GM19467 (cell line): Measurements from ENCODE around the gene STK17B.
"Not testable (repeated sequence)": the region's sequence is repeated elsewhere in the genome, so short reads cannot be mapped to it uniquely, and the experiment has no call there.

ENCODE experiments used
- ATAC-seq: cut with Tn5 transposase; IDR thresholded peaks from one replicate; pipeline ENCODE4 v1.9.1; 2021; ENCODE audit warnings: mild to moderate bottlenecking, moderate library complexity; ENCODE audit not compliant: unreplicated experiment

The STK17B gene

GRCh38 chr2:196171248-196171871 lies at the start of gene STK17B:
Gene STK17B (minus strand): TSS chr2:196171578. CDS start chr2:196163383, 8,195 bp downstream.
- ATAC-seq: peak; percentile 50

DNA sequence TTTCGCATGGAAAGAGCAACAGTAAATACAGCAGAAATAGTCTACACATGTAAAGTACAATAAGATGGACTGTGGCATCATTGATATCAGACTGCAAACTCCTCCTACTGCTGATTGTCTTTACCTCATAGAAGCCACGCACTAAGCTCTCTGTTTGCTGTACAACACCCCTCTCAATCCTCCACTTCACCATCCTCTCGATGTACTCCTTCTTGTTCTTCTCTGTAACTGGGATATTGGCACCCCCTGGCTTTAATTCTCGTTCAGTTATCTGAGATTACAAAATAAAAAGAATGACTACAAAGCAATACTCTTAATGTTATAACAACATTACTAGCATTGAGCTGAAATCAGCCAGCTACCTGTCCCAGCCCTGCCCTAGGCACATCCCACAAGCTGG lies 49.3 kb upstream of the STK17B start:
- no peak for ATAC-seq

GRCh38 chr2:196219671-196220070 lies 48.3 kb upstream of the STK17B start:
- no peak for ATAC-seq

DNA sequence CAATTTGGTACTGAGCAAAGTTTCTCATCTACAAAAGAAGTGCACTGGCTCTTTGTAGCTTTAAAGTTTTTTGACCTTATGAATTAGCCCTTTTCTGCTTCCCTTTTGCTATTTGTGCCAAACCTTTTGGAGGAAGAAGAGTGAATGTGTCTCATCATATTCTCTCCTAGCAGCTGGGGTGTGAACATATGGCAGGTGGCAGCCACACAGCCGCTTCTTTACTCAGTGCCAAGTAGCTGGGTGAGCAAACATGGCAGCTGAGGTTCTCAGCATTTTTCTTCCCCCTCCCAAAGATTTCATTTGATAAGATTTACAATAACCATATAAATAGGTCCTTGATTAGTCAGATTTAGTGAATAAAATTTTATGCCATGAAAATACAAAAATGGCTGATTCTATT lies 46.7 kb upstream of the STK17B start:
- ATAC-seq: no peak

- ATAC-seq: no peak
Measured at GRCh38 chr2:196217116-196217515, 45.7 kb upstream of the STK17B start.

GRCh38 chr2:196215376-196215775 lies 44.0 kb upstream of the STK17B start:
- no peak for ATAC-seq

DNA sequence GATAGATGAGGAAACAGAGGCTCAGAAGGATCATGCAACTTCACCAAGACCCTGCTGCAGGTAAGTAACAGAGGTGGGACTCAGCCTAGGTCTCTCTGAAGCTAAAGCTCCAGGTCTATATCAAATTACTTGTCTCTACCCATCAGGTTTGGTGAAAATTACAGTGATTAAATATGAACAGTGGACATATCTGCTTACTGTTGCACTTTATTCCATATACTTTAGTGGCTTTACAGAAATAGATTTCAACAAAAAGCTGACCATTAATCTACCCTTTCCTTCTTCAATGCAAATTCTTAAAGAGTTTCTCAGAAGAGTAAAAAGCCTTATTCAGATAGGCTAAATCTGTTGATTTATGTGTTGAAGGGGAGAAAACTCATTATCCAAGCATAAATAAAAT lies 42.8 kb upstream of the STK17B start:
- no peak for ATAC-seq

- no peak for ATAC-seq
Measured at GRCh38 chr2:196213252-196213980, 42.0 kb upstream of the STK17B start.

- no peak for ATAC-seq
Measured at GRCh38 chr2:196208915-196209314, 37.5 kb upstream of the STK17B start.

DNA sequence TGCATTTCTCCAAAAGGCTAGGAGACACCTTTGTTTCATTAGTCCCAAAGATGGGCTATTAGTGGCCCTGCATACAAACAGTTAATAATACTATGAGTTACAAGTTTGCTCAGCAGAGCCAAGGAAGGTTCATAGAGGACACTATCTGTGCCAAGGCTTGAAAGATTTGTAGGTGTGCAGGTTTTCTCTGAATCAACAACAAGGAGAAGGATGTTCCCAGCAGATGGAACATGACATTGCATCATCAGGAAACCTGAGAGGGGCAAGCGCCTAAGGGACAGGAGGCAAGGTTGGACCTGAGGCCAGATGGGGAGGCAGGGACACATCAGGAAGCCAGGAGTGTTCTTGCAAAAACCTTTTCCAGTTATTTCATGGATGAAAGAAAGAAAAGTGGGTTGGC lies 35.4 kb upstream of the STK17B start:
- ATAC-seq: no peak

DNA sequence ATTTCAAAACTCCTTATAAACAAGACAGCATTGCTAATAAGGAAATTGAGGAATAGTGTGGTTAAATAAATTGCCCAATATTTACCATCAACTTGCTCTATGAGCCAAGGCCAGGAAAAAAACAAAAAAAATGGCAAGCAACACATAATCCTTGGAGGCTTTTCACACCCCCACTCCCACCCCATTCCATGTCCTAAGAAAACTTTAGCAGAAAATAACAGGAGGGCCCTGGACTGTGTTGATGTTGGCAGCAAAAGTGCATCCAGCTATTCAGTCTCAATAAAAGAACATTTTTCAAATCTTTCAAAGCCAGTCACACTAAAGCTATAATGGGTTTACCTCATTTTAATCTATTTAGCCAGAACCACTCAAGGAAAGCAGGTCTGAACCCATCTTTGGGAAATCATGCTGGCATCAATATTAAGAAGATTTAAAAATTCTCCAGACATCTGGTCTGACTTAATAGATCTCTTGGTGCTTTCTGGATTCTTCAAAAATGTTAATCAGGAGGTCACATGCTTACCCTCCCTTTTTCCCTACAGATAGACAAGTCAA lies 34.6 kb upstream of the STK17B start:
- ATAC-seq: no peak

- ATAC-seq: no peak
Measured at GRCh38 chr2:196205011-196205766, 33.8 kb upstream of the STK17B start.

DNA sequence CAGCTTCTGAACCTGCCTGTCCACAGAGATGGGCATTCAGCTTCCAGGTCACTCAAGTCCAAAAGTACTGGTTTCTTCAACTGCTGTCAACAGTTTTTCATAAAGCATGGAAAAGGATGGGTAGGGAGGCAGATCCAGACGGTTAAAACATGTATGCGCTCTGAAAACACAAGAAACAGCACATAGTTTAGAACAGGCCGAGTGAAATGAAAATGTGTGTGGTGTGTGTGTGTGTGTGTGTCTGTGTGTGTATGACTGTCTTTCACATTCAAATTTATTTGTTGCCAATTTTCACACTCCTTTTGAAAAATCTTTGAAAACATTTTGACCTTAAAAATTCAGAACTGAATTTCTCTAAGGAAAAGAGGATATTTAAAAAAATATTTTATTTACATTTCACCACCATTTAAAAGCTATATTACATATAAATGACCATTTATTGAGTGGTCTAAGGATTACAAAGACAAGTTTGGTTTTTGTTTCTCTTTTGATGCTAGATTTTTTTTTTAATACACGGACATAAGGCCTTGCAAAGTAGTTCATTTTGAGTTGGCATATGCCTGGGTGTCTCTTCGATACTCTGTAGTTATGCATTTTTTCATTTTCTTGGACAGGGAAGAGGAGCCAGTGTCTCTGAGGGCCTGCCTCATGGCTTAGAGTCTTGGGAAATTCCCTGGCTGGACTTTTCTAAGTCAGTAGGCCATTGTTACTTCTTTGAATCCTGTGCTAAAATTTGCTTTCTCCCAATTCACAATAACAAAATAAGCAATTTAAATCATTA lies 30.0 kb upstream of the STK17B start:
- ATAC-seq: no peak

GRCh38 chr2:196200557-196200956 lies 29.2 kb upstream of the STK17B start:
- ATAC-seq: peak; percentile 97

GRCh38 chr2:196195758-196196157 lies 24.4 kb upstream of the STK17B start:
- ATAC-seq: no peak

- no peak for ATAC-seq
Measured at GRCh38 chr2:196195302-196195701, 23.9 kb upstream of the STK17B start.

- ATAC-seq: no peak
Measured at GRCh38 chr2:196191541-196191940, 20.2 kb upstream of the STK17B start.

DNA sequence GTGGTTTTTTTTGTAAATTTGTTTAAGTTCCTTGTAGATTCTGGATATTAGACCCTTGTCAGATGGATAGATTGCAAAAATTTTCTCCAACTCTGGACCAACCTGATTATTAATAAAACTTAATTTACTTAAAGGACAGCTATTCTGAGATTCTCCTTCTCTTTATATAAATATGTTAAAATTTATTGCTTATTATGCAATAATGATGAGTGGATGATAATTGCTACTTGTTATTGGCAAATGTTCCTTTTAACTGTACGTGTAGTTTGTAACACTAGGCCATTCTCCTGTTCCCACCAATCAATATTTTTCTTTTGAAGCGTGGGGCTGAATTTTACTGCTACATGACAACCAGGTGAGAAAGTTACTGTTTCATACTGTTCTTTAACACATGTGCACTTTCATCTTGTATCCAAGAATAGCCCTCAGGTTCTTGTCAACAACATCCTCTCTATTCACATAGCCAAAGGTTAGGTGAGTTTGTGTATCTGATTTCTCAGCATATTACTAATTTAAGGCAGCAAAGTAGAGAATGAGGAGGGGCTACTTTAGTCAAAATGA lies 16.6 kb upstream of the STK17B start:
- no peak for ATAC-seq

DNA sequence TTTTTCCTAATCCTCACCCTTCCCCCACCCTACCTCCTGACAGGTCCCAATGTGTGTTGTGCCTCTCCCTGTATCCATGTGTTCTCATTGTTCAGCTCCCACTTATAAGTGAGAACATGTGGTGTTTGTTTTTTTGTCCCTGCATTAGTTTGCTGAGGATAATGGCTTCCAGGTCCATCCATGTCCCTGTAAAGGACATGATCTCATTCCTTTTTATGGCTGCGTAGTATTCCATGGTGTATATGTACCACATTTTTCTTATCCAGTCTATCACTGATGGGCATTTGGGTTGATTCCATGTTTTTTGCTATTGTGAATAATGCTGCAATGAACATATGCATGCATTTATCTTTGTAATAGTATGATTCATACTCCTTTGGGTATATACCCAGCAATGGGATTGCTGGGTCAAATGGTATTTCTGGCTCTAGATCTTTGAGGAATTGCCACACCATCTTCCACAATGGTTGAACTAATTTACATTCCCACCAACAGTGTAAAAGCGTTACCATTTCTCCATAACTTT lies 15.9 kb upstream of the STK17B start:
- ATAC-seq: not testable (repeated sequence)

DNA sequence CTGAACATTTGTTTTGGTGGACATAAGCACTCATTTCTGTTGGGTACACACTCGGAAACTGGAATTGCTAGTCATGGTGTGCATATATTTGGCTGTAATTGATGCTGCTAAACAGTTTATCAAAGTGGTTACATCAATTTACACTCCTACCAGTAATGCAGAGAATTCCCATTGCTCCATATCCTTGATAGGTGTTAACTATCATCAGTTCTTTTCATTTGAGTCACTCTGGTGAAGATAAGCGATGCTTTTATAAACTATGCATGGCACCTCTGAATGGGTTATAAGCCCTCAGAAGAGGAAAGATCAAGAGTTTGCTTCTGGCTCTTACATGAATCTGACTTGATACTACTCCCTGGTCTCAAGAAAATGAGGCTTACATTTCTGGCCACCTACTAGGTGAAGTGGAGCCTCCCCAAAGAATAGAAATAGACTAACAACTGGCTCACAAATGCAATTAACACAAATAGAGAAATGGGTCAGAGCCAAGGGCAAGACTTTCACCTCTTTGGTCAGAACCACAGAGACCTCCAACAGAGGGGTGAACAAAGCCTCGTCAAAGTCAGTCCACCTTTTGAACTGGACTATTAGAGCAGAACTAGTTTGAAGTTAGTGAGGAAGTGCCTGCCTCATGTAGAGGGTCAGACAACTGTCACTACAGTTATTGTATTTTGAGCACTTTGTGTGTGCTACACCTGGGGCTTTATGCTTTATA lies 15.0 kb upstream of the STK17B start:
- ATAC-seq: no peak
